SU-DHL-6 (cell line): ENCODE results near the gene ARL5A.
A peak's percentile ranks its signal among the peaks of the same experiment; 100 is the strongest.

ENCODE experiments used
- H2AFZ ChIP-seq: fragments of 200-600 bp; sonication (generic); 2 replicates; pipeline ENCODE4 v1.6.1; 2014; ENCODE audit warnings: low read depth, mild to moderate bottlenecking, moderate library complexity, mixed read lengths, antibody characterized with exemption, low read length; ENCODE audit not compliant: severe bottlenecking
- H3F3A ChIP-seq: fragments of 200-600 bp; shearing (Covaris generic); 2 replicates; pipeline ENCODE4 v1.6.0; 2016; ENCODE audit warnings: antibody characterized with exemption, mild to moderate bottlenecking; ENCODE audit not compliant: insufficient read depth
- H3K27ac ChIP-seq: fragments of 200-600 bp; sonication (generic); 2 replicates; pipeline ENCODE4 v1.5.1; 2016; ENCODE audit warnings: low read depth, mild to moderate bottlenecking, low read length, moderate library complexity, mixed read lengths
- H3K27me3 ChIP-seq: fragments of 200-600 bp; sonication (generic), shearing (Covaris generic); 2 replicates; pipeline ENCODE4 v1.6.0; 2014; ENCODE audit warnings: mild to moderate bottlenecking, low read length
- H3K36me3 ChIP-seq: fragments of 200-600 bp; sonication (generic); 2 replicates; pipeline ENCODE4 v1.6.1; 2014; ENCODE audit warnings: mild to moderate bottlenecking, low read length, mixed read lengths
- H3K4me2 ChIP-seq: fragments of 300-600, 200-600 bp; shearing (Covaris generic), sonication (generic); 2 replicates; pipeline ENCODE4 v1.6.0; 2014; ENCODE audit warnings: low read length, low read depth, mild to moderate bottlenecking; ENCODE audit not compliant: poor library complexity, severe bottlenecking
- H3K4me3 ChIP-seq: fragments of 200-600 bp; sonication (generic); 2 replicates; pipeline ENCODE4 v1.5.1; 2014; ENCODE audit warnings: antibody characterized with exemption, low read length, mild to moderate bottlenecking, mixed read lengths; ENCODE audit not compliant: insufficient read depth, poor library complexity, severe bottlenecking
- H3K79me2 ChIP-seq: fragments of 200-600 bp; sonication (generic); 2 replicates; pipeline ENCODE4 v1.6.1; 2014; ENCODE audit warnings: mild to moderate bottlenecking, low read length, moderate library complexity; ENCODE audit not compliant: insufficient read depth
- H3K9ac ChIP-seq: fragments of 200-600 bp; sonication (generic); 2 replicates; pipeline ENCODE4 v1.7.0; 2014; ENCODE audit warnings: mild to moderate bottlenecking, low read length
- H3K9me2 ChIP-seq: fragments of 200-600 bp; sonication (generic); replicated peaks from 2 replicates; pipeline ENCODE4 v1.6.1; 2014; ENCODE audit warnings: low read length; ENCODE audit not compliant: insufficient read depth
- H3K9me3 ChIP-seq: fragments of 200-600 bp; sonication (generic); 2 replicates; pipeline ENCODE4 v1.6.1; 2014; ENCODE audit warnings: low read length, mixed read lengths; ENCODE audit not compliant: insufficient read depth
- H4K20me1 ChIP-seq: fragments of 200-600 bp; sonication (generic); 2 replicates; pipeline ENCODE4 v1.6.1; 2014; ENCODE audit warnings: low read depth, mild to moderate bottlenecking, antibody characterized with exemption, low read length, moderate library complexity, mixed read lengths
- EZH2phosphoT487 ChIP-seq: fragments of 200-600 bp; sonication (generic), shearing (Covaris generic); conservative IDR thresholded peaks from 2 replicates; pipeline ENCODE4 v1.6.1; 2018; ENCODE audit warnings: mild to moderate bottlenecking, antibody characterized with exemption, low read length, moderate library complexity, mixed read lengths
- TF ChIP-seq, protein P1 (sequence below): fragments of 200-600 bp; sonication (generic); IDR thresholded peaks from one replicate; pipeline ENCODE4 v1.5.1; 2017; ENCODE audit warnings: antibody characterized with exemption, mild to moderate bottlenecking, low read length, moderate library complexity; ENCODE audit not compliant: insufficient read depth, poor library complexity, severe bottlenecking

The ARL5A gene

DNA sequence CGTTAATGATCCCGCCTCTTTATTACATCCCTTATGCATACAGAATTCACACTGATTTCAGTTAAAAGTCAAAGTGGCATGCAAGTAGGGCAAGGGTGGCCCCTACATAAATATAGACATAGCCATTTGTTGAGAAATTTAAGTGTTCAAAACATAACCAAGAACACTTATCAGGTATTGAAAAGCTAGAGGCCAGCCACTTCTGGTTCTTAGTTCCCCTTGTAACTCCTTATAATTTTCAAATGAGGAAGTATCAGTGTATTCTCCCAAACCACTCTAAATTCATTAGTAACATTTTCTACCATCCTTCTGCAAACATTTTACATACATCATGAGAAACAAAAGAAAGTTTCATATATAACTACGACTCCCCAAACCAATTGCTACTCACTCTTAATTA is 5.8 kb upstream of the ARL5A start:
- Histone ChIP-seq H3K36me3 (no peaks in the 10 kb centered on the region), H3K27me3 (no peaks in the 10 kb centered on the region), H3K9me2 (no peaks in the 10 kb centered on the region), H3K27ac (no peak overlapping the region), H2AFZ (no peak overlapping the region), H3K4me3 (no peak overlapping the region), H3K4me2 (no peak overlapping the region), H3F3A (no peaks in the 10 kb centered on the region), H4K20me1 (no peaks in the 10 kb centered on the region), H3K9ac (no peak overlapping the region), H3K79me2 (no peaks in the 10 kb centered on the region), H3K9me3 (no peaks in the 10 kb centered on the region)
- TF ChIP-seq, protein P1, sequence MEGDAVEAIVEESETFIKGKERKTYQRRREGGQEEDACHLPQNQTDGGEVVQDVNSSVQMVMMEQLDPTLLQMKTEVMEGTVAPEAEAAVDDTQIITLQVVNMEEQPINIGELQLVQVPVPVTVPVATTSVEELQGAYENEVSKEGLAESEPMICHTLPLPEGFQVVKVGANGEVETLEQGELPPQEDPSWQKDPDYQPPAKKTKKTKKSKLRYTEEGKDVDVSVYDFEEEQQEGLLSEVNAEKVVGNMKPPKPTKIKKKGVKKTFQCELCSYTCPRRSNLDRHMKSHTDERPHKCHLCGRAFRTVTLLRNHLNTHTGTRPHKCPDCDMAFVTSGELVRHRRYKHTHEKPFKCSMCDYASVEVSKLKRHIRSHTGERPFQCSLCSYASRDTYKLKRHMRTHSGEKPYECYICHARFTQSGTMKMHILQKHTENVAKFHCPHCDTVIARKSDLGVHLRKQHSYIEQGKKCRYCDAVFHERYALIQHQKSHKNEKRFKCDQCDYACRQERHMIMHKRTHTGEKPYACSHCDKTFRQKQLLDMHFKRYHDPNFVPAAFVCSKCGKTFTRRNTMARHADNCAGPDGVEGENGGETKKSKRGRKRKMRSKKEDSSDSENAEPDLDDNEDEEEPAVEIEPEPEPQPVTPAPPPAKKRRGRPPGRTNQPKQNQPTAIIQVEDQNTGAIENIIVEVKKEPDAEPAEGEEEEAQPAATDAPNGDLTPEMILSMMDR = no peak
- no peak for TF ChIP-seq EZH2phosphoT487

DNA sequence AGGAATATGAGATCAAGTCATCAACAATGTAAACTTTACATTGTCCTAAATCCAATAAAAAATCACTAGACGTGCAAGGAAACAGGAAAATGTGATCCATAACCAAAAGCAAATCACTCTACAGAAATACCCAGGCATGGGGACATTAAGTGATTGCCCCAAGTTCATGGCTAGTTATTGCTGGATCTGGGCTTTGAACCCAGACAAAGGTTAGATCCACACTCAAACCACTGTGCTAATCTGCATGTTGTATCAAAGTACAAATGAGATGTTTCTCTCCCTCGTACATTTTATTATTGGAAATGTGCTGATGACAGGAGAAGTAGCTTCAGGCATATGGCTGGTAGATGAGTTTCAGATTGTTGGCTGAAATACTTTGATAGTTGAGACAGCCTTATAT is 2.7 kb upstream of the ARL5A start:
- Histone ChIP-seq H3K9me3 (no peaks in the 10 kb centered on the region), H3K4me3 (no peak overlapping the region), H3K79me2 (peaks cover 23% of the 10 kb centered on the region), H3K9ac (no peak overlapping the region), H4K20me1 (no peaks in the 10 kb centered on the region), H3K27ac (no peak overlapping the region), H3F3A (no peaks in the 10 kb centered on the region), H3K27me3 (no peaks in the 10 kb centered on the region), H2AFZ (no peak overlapping the region), H3K36me3 (no peaks in the 10 kb centered on the region), H3K4me2 (no peak overlapping the region), H3K9me2 (no peaks in the 10 kb centered on the region)
- TF ChIP-seq, protein P1 = no peak
- TF ChIP-seq EZH2phosphoT487 = no peak

DNA sequence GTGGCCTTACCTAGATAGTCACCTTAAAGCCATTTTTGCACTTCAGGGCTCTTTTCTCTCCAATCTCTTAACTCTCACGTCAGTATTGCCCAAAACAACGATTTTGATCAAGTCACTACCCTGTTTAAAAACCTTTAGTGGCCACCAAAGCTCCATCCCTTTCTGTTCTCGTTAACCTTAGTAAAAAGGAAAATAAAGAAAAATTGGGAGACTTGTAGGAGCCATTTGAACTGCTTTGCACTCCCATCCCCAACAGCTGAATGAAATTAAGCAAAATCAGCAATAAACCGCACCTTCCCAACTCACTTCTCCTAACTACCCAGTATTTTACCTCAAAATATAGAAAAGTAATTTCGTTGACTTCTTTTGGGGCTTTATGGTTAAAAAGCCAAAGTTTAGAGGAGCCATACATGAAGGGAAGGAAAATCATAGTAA is 686 bp upstream of the ARL5A start:
- H3K27ac ChIP-seq = peak overlapping the region; percentile 32; the same call in 1 of the 2 replicates

More for the DNA sequence above, 686 bp upstream of the ARL5A start:
- H3K9ac ChIP-seq = peak overlapping the region; percentile 94
- peak overlapping the region; percentile 48 for H3K4me3 ChIP-seq
- no peaks in the 10 kb centered on the region for H3F3A ChIP-seq
- H2AFZ ChIP-seq = peak overlapping the region; percentile 97
- no peaks in the 10 kb centered on the region for H4K20me1 ChIP-seq
- H3K36me3 ChIP-seq = no peaks in the 10 kb centered on the region
- H3K4me2 ChIP-seq = peak overlapping the region; percentile 96
- no peaks in the 10 kb centered on the region for H3K27me3 ChIP-seq
- H3K79me2 ChIP-seq = peaks cover 43% of the 10 kb centered on the region
- TF ChIP-seq, protein P1 = no peak
- no peak for TF ChIP-seq EZH2phosphoT487
- H3K9me2 ChIP-seq = no peaks in the 10 kb centered on the region
- no peaks in the 10 kb centered on the region for H3K9me3 ChIP-seq
